GM12891 (cell line): ENCODE measurements around the gene TIAM2.

ENCODE experiments used
- POLR2A ChIP-seq: IDR thresholded peaks from 2 replicates; pipeline ENCODE4 v1.6.1; 2011; ENCODE audit warnings: low read depth, low read length, control low read depth
- SPI1 ChIP-seq: IDR thresholded peaks from 2 replicates; pipeline ENCODE4 v1.6.1; 2011; ENCODE audit warnings: low read depth, low read length, control low read depth

GRCh38 chr6:155030148-155030720 lies 35.1 kb downstream of the TIAM2 start:
- no peak for TF ChIP-seq SPI1
- TF ChIP-seq POLR2A: no peak
